ENCODE results near the gene SNRPB.

Gene SNRPB

GRCh38 chr20:2418388-2418787 is 52.2 kb downstream of the SNRPB start:
- DNase-seq = no peak

- no peak for DNase-seq
Measured at GRCh38 chr20:2417213-2417541, 53.4 kb downstream of the SNRPB start.

DNA sequence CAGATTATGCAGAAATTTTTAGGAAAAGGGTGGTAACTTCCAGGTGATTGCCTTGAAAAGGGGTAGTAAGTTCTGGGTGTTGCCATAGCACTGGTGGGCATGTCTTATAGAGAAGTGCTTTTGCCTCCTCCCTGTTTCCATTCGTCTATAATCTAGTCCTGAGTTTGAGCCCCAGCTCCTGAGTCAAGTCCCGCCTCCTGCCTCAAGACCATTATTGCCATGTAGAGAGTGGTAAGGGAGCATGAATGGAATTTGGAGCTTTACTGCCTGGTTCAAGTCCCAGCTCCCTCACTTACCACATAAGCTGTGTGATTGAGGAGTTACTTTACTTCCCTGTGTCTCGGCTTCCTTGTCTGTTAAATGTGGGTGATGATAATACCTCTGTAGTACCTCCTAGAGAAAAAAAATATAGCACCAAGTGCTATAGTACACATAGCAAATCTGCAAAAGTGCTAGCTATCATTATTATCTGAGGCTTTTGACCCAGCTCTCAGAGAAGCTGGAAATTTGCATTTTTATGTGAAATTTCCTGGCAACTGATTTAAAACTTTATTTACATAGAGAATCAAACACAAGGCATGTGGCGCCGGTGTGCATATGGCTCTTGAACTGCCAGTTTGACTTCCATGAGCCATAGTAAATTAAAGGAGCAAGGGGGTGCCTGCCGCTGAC is 53.9 kb downstream of the SNRPB start:
- no peak for DNase-seq

Measured in eye (tissue), 1 donor.